HepG2 (cell line): ENCODE results near the gene SMC1B. TPM values are rescaled to one million over a fixed set of nuclear protein-coding genes. Genes with fewer than 3 reads are reported as not detected.

Source experiments
- ATAC-seq: fragments of 200-7000 bp; cut with Tn5 transposase; 3 replicates; pipeline ENCODE4 v1.9.1; 2020; ENCODE audit warnings: mild to moderate bottlenecking, moderate library complexity
- BruUV-seq: library from RNA; stranded (reverse); fragments of 400-500 nt; replicated peaks from 2 replicates; lab custom pipeline; 2021; lab: Mats Ljungman, UMichigan
- CTCF ChIA-PET: fragments of 300-600 bp; formaldehyde crosslinking; extraction: SDS; loops from one replicate; lab custom pipeline; 2021; ENCODE audit warnings: low total read pairs, inconsistent platforms, low intra/inter-chr PET ratio; lab: Yijun Ruan, JAX
- POLR2A ChIA-PET: fragments of 350-600 bp; sonication (Branson Sonifier 250); formaldehyde crosslinking; loops from one replicate; lab custom pipeline; 2020; ENCODE audit warnings: antibody characterized with exemption, inconsistent platforms; lab: Yijun Ruan, JAX
- DNase-seq: peaks from one replicate; pipeline ENCODE4 v3.0.0-alpha.2; 2015; ENCODE audit warnings: low spot score
- FAIRE-seq: peaks from 3 replicates; lab custom pipeline; 2011; peaks lifted over from hg19 to GRCh38; lab: Jason Lieb, UNC
- H2AFZ ChIP-seq: one replicate; pipeline ENCODE4 v1.6.1; 2011; ENCODE audit warnings: low read length, inconsistent platforms
- H3K27ac ChIP-seq: fragments of 300-600 bp; 3 replicates; pipeline ENCODE4 v1.8.0; 2011; ENCODE audit warnings: mixed run types, mild to moderate bottlenecking, mixed read lengths, low read length, inconsistent platforms; ENCODE audit not compliant: insufficient read depth; ENCODE audit errors: extremely low read length
- H3K27me3 ChIP-seq, 2 experiments: fragments of 200-600 bp in 1 of 2; 2 replicates in 1 of 2; 3 replicates in 1 of 2; pipeline versions ENCODE4 v1.6.0 to v1.8.0; 2011; ENCODE audit warnings: low read length in 2 of 2, mild to moderate bottlenecking in 2 of 2, moderate library complexity in 2 of 2, inconsistent platforms in 1 of 2; ENCODE audit not compliant: insufficient read depth in 2 of 2, control insufficient read depth in 1 of 2
- H3K36me3 ChIP-seq, 2 experiments: fragments of 200-600 bp in 1 of 2; replicated peaks in 1 of 2; 2 replicates in 1 of 2; 3 replicates in 1 of 2; pipeline versions ENCODE4 v1.5.1 to v1.8.0; 2011; ENCODE audit warnings: low read length in 2 of 2, inconsistent platforms in 1 of 2; ENCODE audit not compliant: insufficient read depth in 2 of 2, control insufficient read depth in 1 of 2
- H3K4me1 ChIP-seq: 2 replicates; pipeline ENCODE4 v1.5.1; 2012; ENCODE audit warnings: low read length, inconsistent platforms; ENCODE audit not compliant: insufficient read depth
- H3K4me2 ChIP-seq: 2 replicates; pipeline ENCODE4 v1.6.0; 2011; ENCODE audit warnings: low read depth, low read length, inconsistent platforms
- H3K4me3 ChIP-seq, 3 experiments: fragments of 200-600 bp in 1 of 3; sonication (generic), shearing (Covaris generic) in 1 of 3; replicated peaks in 1 of 3; 2 replicates each; pipeline ENCODE4 v1.5.1; 2011 to 2016; ENCODE audit warnings: low read length in 3 of 3, inconsistent platforms in 2 of 3, low read depth in 2 of 3, mild to moderate bottlenecking in 2 of 3, control low read depth in 1 of 3, mixed read lengths in 1 of 3; ENCODE audit not compliant: insufficient read depth in 1 of 3
- H3K79me2 ChIP-seq: one replicate; pipeline ENCODE4 v1.6.1; 2011; ENCODE audit warnings: low read length, inconsistent platforms; ENCODE audit not compliant: insufficient read depth
- H3K9ac ChIP-seq: 2 replicates; pipeline ENCODE4 v1.6.0; 2011; ENCODE audit warnings: mild to moderate bottlenecking, low read depth, low read length, inconsistent platforms; ENCODE audit not compliant: insufficient read depth
- H3K9me3 ChIP-seq: 2 replicates; pipeline ENCODE4 v1.5.1; 2012; ENCODE audit warnings: mild to moderate bottlenecking, low read length
- H4K20me1 ChIP-seq: 2 replicates; pipeline ENCODE4 v1.6.0; 2011; ENCODE audit warnings: inconsistent platforms, mild to moderate bottlenecking, low read length, moderate library complexity; ENCODE audit not compliant: insufficient read depth
- AGO1 ChIP-seq: fragments of 200-400 bp; formaldehyde crosslinking; IDR thresholded peaks from 2 replicates; pipeline ENCODE4 v1.6.1; 2017; ENCODE audit warnings: mild to moderate bottlenecking, low read depth, low read length, moderate library complexity; ENCODE audit not compliant: poor library complexity, severe bottlenecking
- FOXO4 ChIP-seq: sonication (generic); formaldehyde crosslinking; conservative IDR thresholded peaks from 2 replicates; pipeline ENCODE4 v1.8.1; 2023; ENCODE audit warnings: missing genetic modification reagents
- HDAC6 ChIP-seq: fragments of 200-600 bp; sonication (generic); IDR thresholded peaks from 2 replicates; pipeline ENCODE4 v1.7.0; 2017; ENCODE audit warnings: mild to moderate bottlenecking, antibody characterized with exemption, low read length, low read depth
- MAX ChIP-seq: IDR thresholded peaks from 2 replicates; pipeline ENCODE4 v1.6.1; 2012; ENCODE audit warnings: inconsistent platforms
- MTF2 ChIP-seq: sonication (generic); formaldehyde crosslinking; IDR thresholded peaks from 2 replicates; pipeline ENCODE4 v1.5.0; 2020; ENCODE audit warnings: missing genetic modification reagents, borderline replicate concordance
- PRDM10 ChIP-seq: sonication (generic); formaldehyde crosslinking; IDR thresholded peaks from 2 replicates; pipeline ENCODE4 v1.4.0; 2020; ENCODE audit warnings: low read depth, missing genetic modification reagents
- ZBED4 ChIP-seq: sonication (generic); formaldehyde crosslinking; IDR thresholded peaks from 2 replicates; pipeline ENCODE4 v1.4.0; 2020; ENCODE audit warnings: missing genetic modification reagents, borderline replicate concordance
- ZBTB38 ChIP-seq: sonication (generic); formaldehyde crosslinking; IDR thresholded peaks from 2 replicates; pipeline ENCODE4 v1.5.1; 2020; ENCODE audit warnings: mild to moderate bottlenecking, missing genetic modification reagents
- ZNF253 ChIP-seq: sonication (generic); formaldehyde crosslinking; IDR thresholded peaks from 2 replicates; pipeline ENCODE4 v1.8.0; 2022; ENCODE audit warnings: mild to moderate bottlenecking, missing genetic modification reagents, borderline replicate concordance
- ZNF326 ChIP-seq: sonication (generic); formaldehyde crosslinking; IDR thresholded peaks from 2 replicates; pipeline ENCODE4 v1.4.0; 2020; ENCODE audit warnings: missing genetic modification reagents, borderline replicate concordance
- ZNF414 ChIP-seq: sonication (generic); formaldehyde crosslinking; IDR thresholded peaks from 2 replicates; pipeline ENCODE4 v1.5.0; 2020; ENCODE audit warnings: missing genetic modification reagents
- ZNF670 ChIP-seq: sonication (generic); formaldehyde crosslinking; IDR thresholded peaks from 2 replicates; pipeline ENCODE4 v1.8.0; 2022; ENCODE audit warnings: mild to moderate bottlenecking, missing genetic modification reagents, borderline replicate concordance
- WGBS: methylation state at CpG from one replicate; pipeline ENCODE4 v1.1.6; 2017; ENCODE audit warnings: low lambda C conversion rate; 5-methylcytosine and 5-hydroxymethylcytosine counted together
- in situ Hi-C: cut with HindIII; loops from 2 replicates; pipeline ENCODE4 v1.10.0; 2017; ENCODE audit warnings: low pct_unique_long_range_greater_than_20kb; ENCODE audit not compliant: extremely low pct_ligation_motif_present
- intact Hi-C: fragments of 100-400 bp; cut with micrococcal nuclease; formaldehyde crosslinking; loops from one replicate; pipeline ENCODE4 v1.10.0; 2022; ENCODE audit not compliant: unreplicated experiment
- polyA plus RNA-seq, 8 experiments: library from polyadenylated mRNA; depleted of rRNA in 3 of 8; stranded (reverse) in 7 of 8; unstranded in 1 of 8; fragments of >200 nt; fragmentation: Illumina TruSeq in 4 of 8; extraction: Trizol in 4 of 8; gene quantifications; 2 replicates each; pipeline versions ENCODE4 v1.2.1 to v1.2.3, GENCODE V29; 2011 to 2016; ENCODE audit warnings: low read depth in 4 of 8, missing spikeins in 1 of 8, mixed read lengths in 1 of 8; ENCODE audit not compliant: insufficient read depth in 1 of 8
- total RNA-seq, 5 experiments: library from RNA; depleted of rRNA; stranded (reverse); fragments of >200 nt; fragmentation: Illumina TruSeq; extraction: Trizol; gene quantifications; 2 replicates each; pipeline ENCODE4 v1.2.3, GENCODE V29; 2016; ENCODE audit warnings: low read depth in 1 of 5

Gene SMC1B
- total and polyA plus RNA-seq, 2 of the 13 experiments (the other 11 are each of a cell fraction or from before 2014, with no cell fraction given): not detected

GRCh38 chr22:45308957-45309421 lies 104.4 kb downstream of the SMC1B start:
- FAIRE-seq: no peak
- Histone ChIP-seq H3K4me2 (peak overlapping the region; percentile 89), H3K36me3 (peaks cover 0 to 10% of the 10 kb centered on the region in 2 experiments; a peak in 1 of 5 replicates), H2AFZ (no peak overlapping the region), H3K27me3 (no peaks in the 10 kb centered on the region), H3K27ac (peak overlapping the region; percentile 75), H3K4me3 (peak overlapping the region; percentile 32 to 88 (median 51); a peak in 5 of 6 replicates), H3K79me2 (peaks cover 38% of the 10 kb centered on the region), H3K9ac (peak overlapping the region; percentile 65), H3K9me3 (no peaks in the 10 kb centered on the region), H4K20me1 (peaks cover 15% of the 10 kb centered on the region; the same call in 1 of the 2 replicates), H3K4me1 (peaks cover 64% of the 10 kb centered on the region)
- ChIA-PET POLR2A (interaction anchor here (0.6 to 6.7 kb wide), 2 partner anchors 35 to 814 kb away, joined by 3 to 56 read pairs; no protein-coding TSS in a partner anchor), CTCF (no interaction called here)
- TSS peak; percentile 65 for BruUV-seq
- intact Hi-C loops: loop anchor here (2.0 kb wide), 1 partner anchor 30 kb away; no protein-coding TSS in a partner anchor
- no peak for ATAC-seq
- WGBS: 82% methylated on average over 25 of the region's 25 CpGs
- no peak for DNase-seq
- in situ Hi-C loops: loop anchor here (5.0 kb wide), 1 partner anchor 37 kb away; no protein-coding TSS in a partner anchor
- TF ChIP-seq PRDM10 (CRISPR knock-in tag) (no peak), ZNF670 (no peak), ZBED4 (CRISPR knock-in tag) (no peak), ZNF253 (CRISPR knock-in tag) (peak; percentile 33; the same call in 1 of the 2 replicates), ZNF414 (0 out of 2 replicates have a peak, but pooled peaks have one; percentile 66), AGO1 (peak; percentile 1), ZBTB38 (CRISPR knock-in tag) (peak; percentile 63; the same call in 1 of the 2 replicates), MAX (0 out of 2 replicates have a peak, but pooled peaks have one; percentile 6), HDAC6 (no peak), FOXO4 (CRISPR knock-in tag) (0 out of 2 replicates have a peak, but pooled peaks have one; percentile 47), MTF2 (CRISPR knock-in tag) (0 out of 2 replicates have a peak, but pooled peaks have one; percentile 10), ZNF326 (CRISPR knock-in tag) (no peak)
